ENCODE results near the gene DNAJB5. TPM values are rescaled to one million over a fixed set of nuclear protein-coding genes. Genes with fewer than 3 reads are reported as not detected.
A peak's percentile ranks its signal among the peaks of the same experiment; 100 is the strongest.

DNAJB5 gene
- total RNA-seq, 4 donors from 2014 or later: 2.6 to 7.6 (median 4.7) TPM

DNA sequence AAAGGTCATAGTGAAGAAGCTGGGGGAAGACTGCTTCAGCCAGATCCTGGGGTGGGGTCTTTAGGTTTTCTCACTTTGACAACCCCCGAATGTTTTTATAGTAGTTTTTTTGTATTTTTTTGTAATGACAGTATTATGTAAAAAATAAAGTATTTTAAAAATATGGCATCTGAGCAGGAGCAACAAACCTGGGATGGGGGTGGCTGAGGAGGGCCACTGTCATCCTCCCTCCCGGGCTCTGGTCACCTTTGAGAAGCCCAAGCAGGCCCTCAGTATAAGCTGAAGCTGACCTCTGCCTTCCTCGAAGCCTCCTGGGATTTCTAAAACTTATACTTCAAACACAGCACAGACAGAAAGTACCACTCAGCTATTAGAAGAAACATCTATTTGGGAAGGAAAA lies 8.7 kb downstream of the DNAJB5 start:
- DNase-seq: no peak
- H3K27ac ChIP-seq: peak overlapping the region in 2 of 4 donors; percentile 79 to 87

DNA sequence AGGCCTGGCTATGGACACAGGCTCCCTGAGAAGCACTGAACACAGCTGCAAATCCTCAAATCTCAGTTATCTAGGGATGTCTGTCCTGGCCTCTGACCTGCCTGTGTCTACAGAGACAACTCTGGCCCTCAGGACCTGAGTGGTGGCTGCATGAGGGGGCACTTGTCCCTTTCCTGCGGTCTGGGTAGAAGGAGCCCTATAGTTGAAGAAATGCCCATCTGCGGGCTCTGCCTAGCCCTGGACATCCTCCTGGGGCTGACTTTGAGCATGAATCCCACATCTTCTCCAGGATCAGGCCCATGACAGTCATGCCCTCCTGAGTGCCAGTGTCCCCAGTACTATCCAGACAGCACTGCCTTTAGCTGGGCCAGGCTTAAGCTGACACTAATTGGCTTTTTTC lies 10.0 kb downstream of the DNAJB5 start:
- Histone ChIP-seq H3K4me1 (peaks cover 0 to 20% (median 0%) of the 10 kb centered on the region in 4 donors), H3K36me3 (no peaks in the 10 kb centered on the region), H3K9me3 (no peaks in the 10 kb centered on the region), H3K4me3 (no peak overlapping the region), H3K27ac (no peak overlapping the region), H3K27me3 (no peaks in the 10 kb centered on the region)
- TF ChIP-seq POLR2A (IDR thresholded peaks at IDR 0.05): no peak
- TF ChIP-seq, protein P1, sequence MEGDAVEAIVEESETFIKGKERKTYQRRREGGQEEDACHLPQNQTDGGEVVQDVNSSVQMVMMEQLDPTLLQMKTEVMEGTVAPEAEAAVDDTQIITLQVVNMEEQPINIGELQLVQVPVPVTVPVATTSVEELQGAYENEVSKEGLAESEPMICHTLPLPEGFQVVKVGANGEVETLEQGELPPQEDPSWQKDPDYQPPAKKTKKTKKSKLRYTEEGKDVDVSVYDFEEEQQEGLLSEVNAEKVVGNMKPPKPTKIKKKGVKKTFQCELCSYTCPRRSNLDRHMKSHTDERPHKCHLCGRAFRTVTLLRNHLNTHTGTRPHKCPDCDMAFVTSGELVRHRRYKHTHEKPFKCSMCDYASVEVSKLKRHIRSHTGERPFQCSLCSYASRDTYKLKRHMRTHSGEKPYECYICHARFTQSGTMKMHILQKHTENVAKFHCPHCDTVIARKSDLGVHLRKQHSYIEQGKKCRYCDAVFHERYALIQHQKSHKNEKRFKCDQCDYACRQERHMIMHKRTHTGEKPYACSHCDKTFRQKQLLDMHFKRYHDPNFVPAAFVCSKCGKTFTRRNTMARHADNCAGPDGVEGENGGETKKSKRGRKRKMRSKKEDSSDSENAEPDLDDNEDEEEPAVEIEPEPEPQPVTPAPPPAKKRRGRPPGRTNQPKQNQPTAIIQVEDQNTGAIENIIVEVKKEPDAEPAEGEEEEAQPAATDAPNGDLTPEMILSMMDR (IDR thresholded peaks at IDR 0.05): no peak
- DNase-seq: no peak

More for the DNA sequence above, 8.7 kb downstream of the DNAJB5 start:
- Histone ChIP-seq H3K4me3 (no peak overlapping the region), H3K27me3 (no peaks in the 10 kb centered on the region), H3K9me3 (no peaks in the 10 kb centered on the region), H3K36me3 (no peaks in the 10 kb centered on the region), H3K4me1 (peaks cover 0 to 24% (median 0%) of the 10 kb centered on the region in 4 donors)
- no peak for TF ChIP-seq POLR2A (IDR thresholded peaks at IDR 0.05)
- TF ChIP-seq, protein P1 (IDR thresholded peaks at IDR 0.05): no peak

DNA sequence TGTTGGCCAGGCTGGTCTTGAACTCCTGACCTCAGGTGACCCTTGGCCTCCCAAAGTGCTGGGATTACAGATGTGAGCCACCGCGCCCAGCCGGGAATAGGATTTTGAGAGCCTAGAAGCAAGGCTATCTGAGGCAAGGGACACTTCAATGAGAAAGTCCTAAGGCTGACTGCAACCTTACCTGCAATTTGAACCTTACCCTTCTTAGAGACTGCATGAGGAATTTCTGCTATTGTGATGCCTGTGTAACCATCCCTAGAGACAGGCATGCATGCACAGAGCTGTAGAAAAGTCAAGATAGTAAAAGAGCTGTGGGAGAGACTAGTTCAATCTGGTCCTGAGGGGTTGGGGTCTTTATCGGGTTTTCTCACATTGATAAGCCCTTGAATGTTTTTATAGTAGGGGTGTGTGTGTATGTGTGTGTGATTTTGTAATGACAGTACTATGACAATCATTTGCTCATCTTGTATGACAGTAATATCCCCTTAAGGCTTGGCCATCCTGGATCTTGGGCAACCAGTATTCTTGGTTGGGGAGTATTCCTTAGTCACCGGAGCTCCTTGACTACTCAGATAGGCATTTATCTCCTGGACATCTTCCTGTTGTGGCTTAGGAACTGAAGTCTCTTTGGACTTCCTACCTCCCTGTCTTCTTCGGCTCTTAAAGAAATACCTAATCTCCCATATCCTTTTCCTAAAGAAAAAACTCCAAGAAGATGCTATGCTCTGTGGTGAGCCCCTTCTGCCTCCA lies 11.2 kb downstream of the DNAJB5 start:
- no peak for TF ChIP-seq POLR2A (IDR thresholded peaks at IDR 0.05)
- TF ChIP-seq, protein P1 (IDR thresholded peaks at IDR 0.05): no peak
- H3K4me1 ChIP-seq: peaks cover 0 to 11% (median 0%) of the 10 kb centered on the region in 4 donors
- no peaks in the 10 kb centered on the region for H3K27me3 ChIP-seq
- no peak overlapping the region for H3K4me3 ChIP-seq
- no peak for DNase-seq
- H3K9me3 ChIP-seq: no peaks in the 10 kb centered on the region
- H3K27ac ChIP-seq: no peak overlapping the region
- H3K36me3 ChIP-seq: no peaks in the 10 kb centered on the region

DNA sequence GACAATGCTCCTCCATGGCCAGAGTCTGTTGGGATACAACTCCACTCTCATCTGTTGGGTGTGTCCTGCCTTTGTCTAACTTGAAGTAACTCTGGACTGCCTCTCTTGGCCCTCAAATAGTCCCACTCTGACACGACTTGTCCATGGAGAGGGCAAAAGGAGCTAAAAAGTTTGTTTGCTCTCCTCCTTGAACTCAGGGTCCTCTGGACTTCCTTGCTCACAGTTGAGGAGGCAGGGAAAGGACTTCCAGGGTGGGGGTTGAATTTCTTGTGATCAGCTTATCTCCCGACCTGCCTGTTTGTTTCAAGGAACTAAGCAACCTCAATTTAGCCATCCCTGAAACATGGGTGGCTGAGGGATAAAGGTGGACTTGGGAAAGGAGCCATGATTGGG lies 11.7 kb downstream of the DNAJB5 start:
- TF ChIP-seq POLR2A (IDR thresholded peaks at IDR 0.05): no peak
- TF ChIP-seq, protein P1 (IDR thresholded peaks at IDR 0.05): no peak
- peaks cover 0 to 9% (median 0%) of the 10 kb centered on the region in 4 donors for H3K4me1 ChIP-seq
- no peaks in the 10 kb centered on the region for H3K36me3 ChIP-seq
- no peak overlapping the region for H3K4me3 ChIP-seq
- no peaks in the 10 kb centered on the region for H3K27me3 ChIP-seq
- DNase-seq: no peak
- no peaks in the 10 kb centered on the region for H3K9me3 ChIP-seq
- H3K27ac ChIP-seq: no peak overlapping the region

DNA sequence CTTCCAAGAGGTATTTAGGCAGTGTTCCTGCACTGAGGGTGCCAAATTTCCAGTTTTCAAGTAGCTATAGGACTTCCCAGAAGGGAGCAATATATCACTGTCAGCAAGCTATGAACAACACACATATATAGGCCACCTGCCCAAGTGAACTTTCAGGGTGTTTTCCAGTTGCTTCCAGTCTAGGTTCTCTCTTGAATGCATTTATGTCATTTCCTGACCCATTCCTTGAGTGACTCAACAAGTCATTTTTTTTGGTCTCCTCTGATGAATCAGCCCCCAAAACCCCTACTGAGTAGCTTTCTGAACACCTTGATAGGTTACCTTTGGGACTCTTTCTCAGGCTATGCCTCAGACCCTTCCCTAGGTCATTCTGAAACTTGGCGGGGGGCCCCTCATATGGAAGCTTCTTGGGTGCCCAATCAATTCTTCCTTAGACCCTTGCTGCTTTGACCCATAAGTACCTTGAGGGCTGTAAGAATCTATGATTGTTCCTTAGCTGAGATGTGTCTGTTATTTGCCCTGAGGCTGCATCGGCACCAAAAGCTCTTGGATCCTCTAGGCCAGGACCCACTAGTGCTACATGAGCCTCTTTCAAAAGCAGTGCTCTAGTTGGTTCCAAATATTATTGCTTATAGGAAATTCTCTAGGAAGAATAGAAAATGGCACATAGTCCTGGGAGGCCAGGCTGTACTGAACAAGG lies 12.4 kb downstream of the DNAJB5 start:
- Histone ChIP-seq H3K27me3 (no peaks in the 10 kb centered on the region), H3K27ac (no peak overlapping the region), H3K4me1 (peaks cover 0 to 9% (median 0%) of the 10 kb centered on the region in 4 donors), H3K9me3 (no peaks in the 10 kb centered on the region), H3K4me3 (no peak overlapping the region), H3K36me3 (no peaks in the 10 kb centered on the region)
- TF ChIP-seq, protein P1 (IDR thresholded peaks at IDR 0.05): no peak
- TF ChIP-seq POLR2A (IDR thresholded peaks at IDR 0.05): no peak
- no peak for DNase-seq

Data from Peyer's patch (tissue), 4 donors.